Measurements from ENCODE around the gene EFCC1. TPM values are rescaled to one million over a fixed set of nuclear protein-coding genes. Genes with fewer than 3 reads are reported as not detected.

The EFCC1 gene
- total and polyA plus RNA-seq, 2 of the 8 experiments (the other 6 are each of a cell fraction or from before 2014, with no cell fraction given): 0.14 to 0.37 TPM

DNA sequence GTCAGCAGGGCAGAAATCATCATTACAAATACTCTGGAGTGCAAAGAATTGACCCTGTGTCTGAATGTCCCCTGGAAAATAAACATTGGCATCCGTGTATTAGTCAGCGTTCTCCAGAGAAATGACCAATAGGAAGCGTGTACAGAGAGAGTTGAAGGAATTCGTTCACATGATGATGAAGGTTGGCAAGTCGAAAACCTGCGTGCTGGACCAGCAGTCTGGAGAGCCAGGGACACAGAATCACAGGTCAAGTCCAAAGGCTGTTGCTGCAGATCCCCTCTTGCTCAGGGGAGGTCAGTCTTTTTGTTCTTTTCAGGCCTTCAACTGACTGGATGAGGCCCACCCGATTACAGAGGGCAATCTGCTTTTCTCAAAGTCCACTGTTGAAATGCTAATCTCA is 76.1 kb downstream of the EFCC1 start:
- H3K56ac ChIP-seq (replicated peaks; ENCODE audit: insufficient read length, low read depth, low read length): no peak overlapping the region
- H3K4me1 ChIP-seq (replicated peaks in 1 of 4; ENCODE audit: control insufficient read depth in 3 of 4, insufficient read depth in 4 of 4, low read length in 3 of 4): no peaks in the 10 kb centered on the region
- no peaks in the 10 kb centered on the region for H3K79me1 ChIP-seq (ENCODE audit: low read depth, low read length)
- no peaks in the 10 kb centered on the region for H3K79me2 ChIP-seq (ENCODE audit: control insufficient read depth in 1 of 2, insufficient read depth in 2 of 2, low read length in 2 of 2)
- no peak overlapping the region for H3K4me3 ChIP-seq (ENCODE audit: extremely low read depth in 1 of 4, insufficient read depth in 2 of 4, low read depth in 3 of 4, low read length in 4 of 4)
- no peak overlapping the region for H3K23ac ChIP-seq (ENCODE audit: insufficient read length)
- no peak overlapping the region for H4K91ac ChIP-seq (replicated peaks; ENCODE audit: insufficient read length, low read length)
- H3K9ac ChIP-seq (replicated peaks in 1 of 4; ENCODE audit: extremely low read depth in 1 of 4, low read depth in 3 of 4, low read length in 3 of 4): no peak overlapping the region
- POLR2A ChIA-PET (ENCODE audit: partially characterized antibody): no interaction called here
- 88% methylated on average over 7 of the region's 7 CpGs; no CpG with 5 or more reads in 1 of the 2 experiments for WGBS, 2 experiments (ENCODE audit: extremely low coverage in 1 of 2, insufficient coverage in 1 of 2, insufficient read length in 1 of 2, insufficient replicate concordance in 2 of 2, low coverage in 1 of 2, low lambda C conversion rate in 2 of 2, missing lambda C conversion rate in 1 of 2)
- no peaks in the 10 kb centered on the region for H3K9me3 ChIP-seq (ENCODE audit: insufficient read depth in 2 of 2, low read depth in 1 of 2, low read length in 1 of 2)
- no peaks in the 10 kb centered on the region for H3K27me3 ChIP-seq (replicated peaks in 1 of 4; ENCODE audit: control insufficient read depth in 3 of 4, extremely low read depth in 1 of 4, insufficient read depth in 3 of 4, low read length in 3 of 4)
- H2BK20ac ChIP-seq (ENCODE audit: low read length): no peak overlapping the region
- no peak overlapping the region for H3K18ac ChIP-seq (ENCODE audit: extremely low read depth, low read length)
- H2BK5ac ChIP-seq (ENCODE audit: low read depth, low read length): no peak overlapping the region
- H3K36me3 ChIP-seq (ENCODE audit: control insufficient read depth in 2 of 4, insufficient read depth in 4 of 4, low read length in 3 of 4): no peaks in the 10 kb centered on the region
- DNase-seq (ENCODE audit: low read depth in 1 of 2, low spot score in 2 of 2) (no peak), FAIRE-seq (no peak)
- H4K8ac ChIP-seq (ENCODE audit: extremely low read depth, insufficient read depth, low read length): no peak overlapping the region
- no peaks in the 10 kb centered on the region for H4K20me1 ChIP-seq (replicated peaks in 1 of 2; ENCODE audit: control insufficient read depth in 1 of 2, insufficient read depth in 2 of 2, low read length in 2 of 2)
- H3K14ac ChIP-seq (ENCODE audit: insufficient read length): no peak overlapping the region
- no peaks in the 10 kb centered on the region for H3K23me2 ChIP-seq (ENCODE audit: low read depth, low read length)
- H2AK5ac ChIP-seq (ENCODE audit: low read depth, low read length): no peak overlapping the region
- no peak overlapping the region for H2AFZ ChIP-seq (ENCODE audit: low read length)
- H3K27ac ChIP-seq (ENCODE audit: low read depth, low read length): no peak overlapping the region
- no peak overlapping the region for H2BK120ac ChIP-seq (replicated peaks; ENCODE audit: low read depth, low read length)
- no peak overlapping the region for H4K5ac ChIP-seq (ENCODE audit: insufficient read length, low read depth, low read length)
- H2BK15ac ChIP-seq (ENCODE audit: low read length): no peak overlapping the region
- H3K4me2 ChIP-seq (ENCODE audit: insufficient read depth in 1 of 2, low read depth in 2 of 2, low read length in 2 of 2): no peak overlapping the region
- H2BK12ac ChIP-seq (ENCODE audit: low read depth, low read length): no peak overlapping the region
- H3K4ac ChIP-seq (replicated peaks; ENCODE audit: insufficient read length, low read depth, low read length): no peak overlapping the region
- CTCF ChIA-PET (ENCODE audit: partially characterized antibody): interaction anchor here (0.6 to 2.3 kb wide), 2 partner anchors 24 to 189 kb away, joined by 3 to 11 read pairs; no protein-coding TSS in a partner anchor
- TF ChIP-seq JUND (IDR thresholded peaks at IDR 0.05; ENCODE audit: low read length): no peak
- no peak for TF ChIP-seq KDM5A (IDR thresholded peaks at IDR 0.05; ENCODE audit: low read length)
- TF ChIP-seq POLR2A (IDR thresholded peaks at IDR 0.05; ENCODE audit: control extremely low read depth in 1 of 2, low read depth in 2 of 2, low read length in 2 of 2): no peak
- no peak for TF ChIP-seq SP2 (IDR thresholded peaks at IDR 0.05; ENCODE audit: low read length)
- no peak for TF ChIP-seq TAF1 (IDR thresholded peaks at IDR 0.05; ENCODE audit: low read depth, low read length)
- no peak for TF ChIP-seq EZH2 (IDR thresholded peaks at IDR 0.05; ENCODE audit: low read depth, low read length, severe bottlenecking)
- no peak for TF ChIP-seq ATF2 (IDR thresholded peaks at IDR 0.05; ENCODE audit: low read length)
- TF ChIP-seq RXRA (IDR thresholded peaks at IDR 0.05; ENCODE audit: insufficient read depth, low read depth, low read length): no peak
- no peak for TF ChIP-seq SIN3A (conservative IDR thresholded peaks at IDR 0.05 in 1 of 2, IDR thresholded peaks at IDR 0.05 in 1 of 2; ENCODE audit: low read depth in 1 of 2, low read length in 2 of 2)
